Measurements from ENCODE around the gene FOXE1.

FOXE1 gene

DNA sequence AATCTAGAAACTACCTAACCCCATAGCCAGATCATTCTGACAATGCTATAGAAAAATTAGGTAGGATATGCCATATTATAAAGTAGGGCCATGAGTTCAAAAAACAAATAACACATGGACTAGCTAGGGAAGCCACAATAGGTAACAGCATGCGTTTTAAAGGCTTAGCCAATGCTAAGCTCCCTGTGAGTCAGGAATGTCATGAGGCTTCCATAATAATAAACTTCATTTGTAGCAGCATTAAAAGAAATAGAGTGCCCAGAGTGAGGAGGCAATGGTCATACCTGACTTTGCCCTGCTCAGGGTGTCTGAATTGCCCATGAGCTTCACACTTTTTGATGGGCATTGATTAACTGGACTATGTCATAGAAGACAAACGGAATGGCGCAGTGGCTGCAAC lies 15.8 kb downstream of the FOXE1 start:
- no peak for DNase-seq

DNA sequence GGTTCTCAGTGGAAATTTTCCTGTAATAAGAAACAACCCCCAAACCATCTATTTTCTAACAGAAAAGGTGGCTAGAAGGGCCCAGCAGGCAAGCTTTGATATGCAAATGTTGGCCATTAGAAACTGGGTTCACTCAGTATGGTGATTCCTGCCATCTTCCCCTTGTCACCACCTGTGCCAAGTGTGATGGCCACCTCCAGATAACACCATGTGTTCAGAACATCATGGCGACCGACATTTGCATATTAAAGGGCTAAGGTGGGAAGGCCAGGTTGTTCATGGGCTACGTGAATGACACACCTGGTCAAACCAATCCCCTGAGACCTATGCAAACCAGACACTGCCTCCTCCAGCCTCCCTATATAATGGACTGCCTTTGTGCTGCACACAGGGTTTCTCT lies 20.4 kb downstream of the FOXE1 start:
- DNase-seq = no peak

DNA sequence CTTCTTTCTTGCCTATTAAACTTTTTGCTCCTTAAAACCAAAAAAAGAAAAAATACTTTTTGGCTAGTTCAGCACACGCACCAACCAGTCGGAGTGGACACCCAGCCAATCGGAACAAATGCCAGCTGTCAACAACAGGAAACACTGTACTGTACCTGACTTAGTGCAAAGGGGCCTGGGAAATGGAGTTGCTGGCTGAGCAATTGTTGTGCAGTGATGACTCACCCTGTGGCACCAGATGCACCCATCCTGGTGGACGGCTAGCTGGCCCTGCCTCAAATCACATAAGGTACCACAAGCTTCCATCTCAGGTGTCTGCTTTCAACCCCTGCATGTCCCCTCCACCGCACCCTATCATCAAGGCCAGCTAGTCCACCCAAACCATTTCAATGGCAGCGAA lies 20.9 kb downstream of the FOXE1 start:
- no peak for DNase-seq

DNA sequence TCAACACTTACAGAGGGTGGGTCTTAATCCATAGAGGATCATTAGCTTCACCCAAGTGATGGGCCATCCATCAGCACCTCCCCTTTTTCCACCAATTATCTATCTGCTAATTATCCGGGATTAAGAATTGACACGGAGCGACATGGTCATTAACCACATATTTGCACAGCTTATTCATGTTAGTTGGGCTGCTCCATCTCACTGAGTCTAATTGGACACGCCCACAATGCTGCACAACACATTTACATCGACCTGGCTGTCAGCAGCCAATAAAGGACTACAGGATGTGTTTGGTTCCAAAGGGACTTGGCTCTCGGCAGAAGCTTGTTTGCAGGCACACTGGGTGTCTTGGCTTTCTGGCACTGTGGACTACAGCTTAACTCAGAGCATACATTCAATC lies 21.6 kb downstream of the FOXE1 start:
- DNase-seq = no peak

DNA sequence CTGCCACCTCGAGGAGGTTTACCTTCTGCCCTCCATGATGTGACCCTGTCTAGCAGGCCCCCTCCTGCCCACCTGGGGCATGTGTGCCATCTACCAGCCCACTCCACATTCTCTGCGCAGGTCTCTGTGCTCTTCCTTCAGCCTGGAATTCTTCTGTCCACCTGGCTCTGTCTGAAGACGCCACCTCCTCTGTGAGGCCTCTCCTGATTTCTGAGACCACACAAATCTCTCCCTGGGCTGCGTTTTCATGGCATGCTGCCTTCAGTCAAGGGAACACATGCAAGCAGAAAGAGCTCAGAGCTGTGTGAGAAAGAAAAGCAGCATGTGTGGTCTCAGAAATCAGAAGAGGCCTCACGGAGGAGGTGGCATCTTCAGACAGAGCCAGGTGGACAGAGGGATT lies 22.1 kb downstream of the FOXE1 start:
- DNase-seq = no peak

DNA sequence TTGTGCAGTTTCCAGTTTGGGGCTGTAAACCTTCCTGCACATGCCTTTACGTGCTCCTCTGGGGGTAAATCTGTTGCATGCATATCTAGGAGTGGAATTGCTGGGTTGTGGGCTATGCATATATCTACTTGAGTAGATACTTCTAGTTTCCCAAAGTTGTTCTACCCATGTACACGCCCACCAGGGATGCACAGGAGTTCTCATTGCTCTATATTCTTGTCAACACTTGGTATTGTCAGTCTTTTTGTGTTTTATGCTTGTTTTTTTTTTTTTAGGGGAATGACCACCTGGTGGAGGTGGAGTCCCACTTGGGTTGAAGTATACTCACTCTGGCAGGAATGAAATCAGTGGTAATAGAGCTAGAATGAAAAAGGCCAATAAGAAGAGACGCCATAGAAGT lies 23.0 kb downstream of the FOXE1 start:
- no peak for DNase-seq

DNA sequence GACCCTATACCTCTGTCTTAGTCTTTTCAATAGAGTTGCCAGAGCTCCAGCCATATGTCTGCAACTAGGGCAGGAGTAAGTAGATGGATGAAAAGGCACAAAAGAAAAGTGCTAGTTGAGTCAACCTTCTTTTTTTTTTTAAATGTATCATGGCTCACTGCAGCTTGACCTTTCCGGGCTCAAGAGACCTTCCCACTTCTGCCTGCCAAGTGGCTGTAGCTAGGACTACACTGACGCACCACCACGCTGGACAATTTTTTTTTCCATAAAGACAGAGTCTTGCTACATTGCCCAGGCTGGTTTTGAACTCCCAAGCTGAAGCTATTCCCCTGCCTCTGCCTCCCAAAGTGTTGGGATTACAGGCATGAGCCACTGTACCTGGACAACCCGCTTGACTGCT lies 27.3 kb downstream of the FOXE1 start:
- no peak for DNase-seq

DNA sequence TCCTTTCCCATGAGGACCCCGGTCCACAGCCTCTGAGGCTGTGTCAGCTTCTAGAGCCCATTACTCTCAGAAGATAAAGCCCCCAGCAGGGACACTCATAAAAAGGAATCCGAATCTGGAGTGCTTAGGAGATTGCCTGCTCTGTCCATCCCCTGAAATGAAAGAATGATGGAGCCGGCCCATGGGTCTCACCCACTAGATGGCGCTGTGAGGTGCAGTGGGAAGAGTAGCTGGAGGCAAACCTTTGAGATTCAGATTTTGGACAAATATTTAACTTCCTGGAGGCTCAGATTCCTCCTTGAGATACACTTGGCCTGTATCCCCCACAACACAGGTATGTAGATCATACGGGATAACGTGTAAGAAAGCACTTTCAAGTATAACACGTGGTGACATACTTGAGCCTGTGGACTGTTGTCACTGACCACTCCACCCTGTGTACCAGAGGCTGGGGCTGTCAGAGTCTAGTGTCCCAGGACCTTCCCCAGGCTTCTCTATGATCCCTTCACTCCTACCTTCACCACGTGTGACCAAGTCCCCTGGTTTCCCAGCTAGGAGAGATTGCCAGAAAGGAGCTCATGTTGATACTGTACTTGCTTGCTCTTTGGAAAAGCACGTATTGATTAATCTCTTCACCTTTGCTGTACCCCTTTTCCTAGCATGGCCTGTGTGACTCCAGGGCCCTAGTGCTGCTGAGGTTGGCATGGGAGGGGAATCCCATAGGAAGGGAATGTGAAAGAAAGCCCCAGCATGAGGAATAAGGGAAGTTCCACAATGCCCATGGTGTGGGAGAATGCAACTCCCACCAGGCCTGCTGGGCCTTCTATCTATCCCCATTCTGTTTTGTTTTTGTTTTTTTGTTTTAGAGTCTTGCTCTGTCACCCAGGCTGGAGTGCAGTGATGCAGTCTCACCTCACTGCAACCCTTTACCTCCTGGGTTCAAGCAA lies 37.2 kb downstream of the FOXE1 start:
- DNase-seq = no peak

DNA sequence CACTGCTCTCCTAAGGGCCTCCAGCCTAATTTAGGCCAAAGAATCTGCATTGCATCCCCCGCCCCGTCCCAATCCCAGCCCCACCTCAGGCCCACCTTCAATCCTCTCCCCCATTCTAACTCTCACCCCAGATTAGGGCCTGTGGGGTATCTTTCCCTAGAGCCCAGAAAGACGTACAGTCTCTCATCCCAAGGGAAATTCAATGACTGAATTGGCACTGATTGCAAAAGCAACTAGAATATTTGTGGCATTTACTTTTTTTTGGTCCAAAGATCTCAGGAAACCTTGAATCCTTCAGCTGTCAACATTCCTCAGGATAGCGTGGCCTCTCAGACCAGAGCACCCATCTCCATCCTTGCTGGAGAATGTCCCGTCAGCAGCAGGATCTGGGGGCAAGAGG lies 38.7 kb downstream of the FOXE1 start:
- DNase-seq = no peak

DNA sequence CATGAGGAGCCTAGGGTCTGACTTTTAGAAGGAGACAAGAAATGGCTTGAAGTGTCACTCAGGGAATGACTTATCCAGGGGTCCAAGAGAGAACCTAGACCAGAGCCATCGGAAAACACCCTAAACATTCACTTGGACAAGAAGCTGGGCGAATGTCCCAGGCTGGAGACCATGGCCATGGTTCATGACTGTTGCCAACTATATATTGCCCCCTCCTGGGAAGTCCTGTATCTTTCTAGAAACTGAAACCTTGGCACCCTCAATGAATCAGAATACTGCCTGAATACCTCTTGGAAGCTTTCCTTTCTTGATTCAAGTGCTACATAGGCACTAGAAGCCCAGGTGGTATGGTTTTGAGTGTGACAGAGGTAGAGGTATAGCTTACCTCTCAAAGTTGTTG lies 39.4 kb downstream of the FOXE1 start:
- DNase-seq = no peak

DNA sequence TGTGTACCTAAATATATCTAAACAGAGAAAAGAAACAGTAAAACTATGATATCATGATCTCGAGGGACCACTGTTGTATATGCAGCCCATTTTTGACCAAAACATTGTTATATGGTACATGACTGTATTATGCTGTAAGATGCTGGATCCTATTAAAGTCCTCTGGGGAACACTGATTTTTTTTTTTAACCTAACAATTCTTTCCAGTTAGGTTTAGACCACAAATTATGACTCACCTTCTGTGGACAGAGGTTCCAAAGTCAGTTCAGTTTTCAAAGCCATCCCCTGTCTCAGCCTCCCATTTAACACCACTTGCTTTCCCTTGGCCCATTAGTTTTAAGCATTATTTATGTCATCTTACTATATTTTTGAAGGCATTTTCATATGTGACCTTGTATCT lies 42.2 kb downstream of the FOXE1 start:
- DNase-seq = no peak

DNA sequence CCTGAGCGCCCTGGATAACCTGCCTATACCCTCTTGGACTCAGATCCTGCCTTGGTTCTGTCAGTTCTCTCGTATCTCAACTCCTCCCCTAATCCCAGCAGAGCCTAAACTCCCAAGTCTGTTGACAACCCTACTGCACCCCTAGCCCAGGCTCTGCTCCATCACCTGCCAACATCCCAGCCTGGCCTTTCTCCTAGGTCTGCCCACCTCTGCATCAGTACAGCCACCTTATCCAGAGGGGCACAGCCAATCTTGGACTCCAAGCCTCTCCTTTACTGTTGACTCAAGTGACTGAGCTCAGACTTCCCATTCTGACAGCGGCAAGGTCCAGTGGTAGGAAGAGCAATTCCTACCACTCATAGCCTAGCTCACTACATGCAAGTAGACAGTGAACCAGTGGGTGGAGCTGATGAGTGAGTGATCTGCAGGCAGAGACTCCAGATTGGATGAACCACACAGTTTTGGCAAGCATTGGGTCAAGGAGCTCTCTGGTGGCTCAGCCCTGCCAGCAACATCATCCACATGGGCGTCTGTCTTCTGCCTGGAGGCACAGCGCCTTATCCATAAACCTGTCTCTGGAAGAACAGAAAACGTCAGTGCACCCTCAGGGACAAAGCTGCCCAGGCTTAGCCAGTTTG lies 42.8 kb downstream of the FOXE1 start:
- DNase-seq = no peak

DNA sequence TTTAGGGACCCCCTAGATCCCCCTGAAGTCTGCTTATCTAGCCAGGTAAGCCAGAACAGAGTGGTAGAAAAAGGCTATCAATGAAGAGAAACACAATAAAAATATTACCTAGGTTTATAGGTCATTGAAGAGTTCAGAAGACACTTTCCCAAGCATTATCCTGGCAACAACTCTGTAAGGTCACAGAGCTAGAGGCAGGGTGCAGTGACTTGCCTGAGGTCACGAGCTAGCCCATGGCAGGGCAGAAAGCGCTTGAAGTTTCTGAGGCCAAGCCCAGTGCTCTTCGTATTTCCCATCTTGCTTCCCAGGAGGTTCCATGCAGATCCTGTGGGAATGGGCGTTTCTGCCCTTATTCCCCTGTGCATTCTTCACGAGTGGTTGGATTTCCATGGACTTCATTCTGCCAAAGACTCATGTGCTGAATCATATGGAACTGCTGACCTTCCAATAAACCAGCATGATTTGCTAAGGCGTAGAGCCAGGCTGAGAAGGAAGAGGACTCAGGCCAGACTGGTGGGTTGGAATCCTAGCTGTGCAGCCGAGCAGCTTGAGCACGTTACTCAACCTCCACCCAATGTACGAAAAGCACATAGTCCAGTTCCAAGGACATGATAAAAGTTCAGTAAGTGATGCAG lies 47.2 kb downstream of the FOXE1 start:
- DNase-seq = no peak

DNA sequence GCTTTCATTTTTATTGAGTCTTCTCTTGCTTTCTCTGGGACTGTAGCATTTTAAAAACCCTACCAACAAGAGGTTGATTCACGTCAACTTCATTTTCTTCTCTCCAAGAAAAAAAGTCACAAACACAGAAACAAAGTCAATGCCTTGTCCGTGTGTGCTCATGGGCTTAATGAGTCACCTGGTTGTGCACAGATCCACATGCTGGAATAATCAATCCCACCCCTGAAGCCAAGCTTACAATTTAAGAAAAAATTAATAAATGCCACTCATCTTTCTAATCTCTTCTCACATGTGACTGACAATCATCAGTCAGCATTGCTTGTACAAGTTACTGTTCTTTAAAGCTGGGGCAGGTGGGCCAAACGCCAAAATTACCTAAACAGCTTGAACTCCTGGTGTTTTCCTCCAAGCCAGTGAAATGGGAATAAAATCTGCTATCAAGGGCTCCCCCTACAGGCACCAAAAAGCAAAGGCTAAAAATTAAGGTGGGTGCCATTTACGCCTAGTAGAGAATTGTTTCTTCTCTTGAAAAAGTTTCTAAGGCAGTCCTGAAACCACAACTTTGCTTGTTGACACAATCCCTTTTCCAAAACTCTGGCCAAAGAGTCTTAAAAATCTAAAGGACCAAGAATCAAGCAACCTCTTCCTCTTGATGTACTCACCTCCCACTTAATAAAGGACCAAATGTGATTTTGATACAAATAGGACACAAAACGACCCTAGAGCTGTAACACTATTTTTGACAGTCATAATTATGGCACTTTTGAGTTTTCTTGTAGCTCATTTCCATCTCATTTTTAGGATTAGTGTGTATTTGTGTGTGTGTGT lies 47.9 kb downstream of the FOXE1 start:
- no peak for DNase-seq

DNA sequence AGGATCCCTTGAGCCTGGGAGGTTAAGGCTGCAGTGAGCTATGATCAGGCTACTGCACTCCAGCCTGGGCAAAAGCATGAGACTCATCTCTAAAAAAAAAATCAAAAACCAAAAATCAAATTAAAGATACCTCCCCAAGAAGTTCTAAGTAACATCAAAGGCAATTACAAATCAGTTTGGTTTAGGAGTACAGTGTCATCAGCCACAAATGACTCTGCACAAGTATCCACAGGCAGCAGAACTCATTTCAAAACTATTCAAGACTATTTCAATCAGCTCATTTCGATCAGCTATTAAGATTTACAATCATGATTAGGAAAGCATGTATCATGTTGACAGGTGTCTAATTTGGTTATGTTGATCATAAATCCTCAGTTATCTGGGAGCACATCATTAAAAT lies 50.2 kb downstream of the FOXE1 start:
- no peak for DNase-seq

DNA sequence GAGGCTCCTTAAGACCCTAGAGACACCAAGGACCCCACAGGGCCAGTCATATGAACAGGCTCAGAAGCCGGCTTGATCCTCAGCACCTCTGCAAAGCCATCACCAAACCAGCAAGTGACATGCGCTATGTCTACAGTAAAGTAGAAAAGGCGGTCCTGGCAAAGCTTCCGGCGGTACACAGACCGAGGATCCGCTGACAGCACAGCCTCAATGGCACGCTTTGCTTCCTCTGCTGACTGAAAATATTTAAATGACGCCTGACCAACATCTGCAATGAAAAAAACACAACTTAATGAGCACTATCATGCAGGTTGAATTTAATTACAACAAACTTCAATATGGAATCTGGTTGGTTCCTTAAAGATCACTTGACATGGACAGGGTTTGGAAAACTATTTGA lies 51.7 kb downstream of the FOXE1 start:
- no peak for DNase-seq

DNA sequence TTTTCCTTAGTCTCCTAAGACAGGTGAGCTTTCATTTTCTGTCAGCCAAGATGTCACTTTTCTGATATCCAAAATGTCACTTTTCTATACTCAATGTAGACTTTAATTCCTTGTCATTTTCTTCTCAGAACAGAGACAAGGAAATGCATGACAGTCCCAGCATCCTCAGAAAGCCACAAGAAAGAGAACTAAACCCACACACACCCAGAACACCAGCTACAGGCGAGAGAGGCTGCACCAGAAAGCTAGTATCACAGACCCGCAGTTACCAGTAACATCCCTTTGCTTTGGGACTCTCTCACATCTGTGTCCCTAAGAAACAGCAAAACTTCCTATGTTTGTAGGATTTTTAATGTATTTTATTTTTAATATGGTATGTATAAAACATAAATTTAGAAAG lies 52.2 kb downstream of the FOXE1 start:
- DNase-seq = no peak

All from NCI-H510A (cell line).